ENCODE data around the gene NOX3. TPM values are rescaled to one million over a fixed set of nuclear protein-coding genes. Genes with fewer than 3 reads are reported as not detected.

The NOX3 gene
- total RNA-seq, 6 experiments from 2014 or later: not detected

DNA sequence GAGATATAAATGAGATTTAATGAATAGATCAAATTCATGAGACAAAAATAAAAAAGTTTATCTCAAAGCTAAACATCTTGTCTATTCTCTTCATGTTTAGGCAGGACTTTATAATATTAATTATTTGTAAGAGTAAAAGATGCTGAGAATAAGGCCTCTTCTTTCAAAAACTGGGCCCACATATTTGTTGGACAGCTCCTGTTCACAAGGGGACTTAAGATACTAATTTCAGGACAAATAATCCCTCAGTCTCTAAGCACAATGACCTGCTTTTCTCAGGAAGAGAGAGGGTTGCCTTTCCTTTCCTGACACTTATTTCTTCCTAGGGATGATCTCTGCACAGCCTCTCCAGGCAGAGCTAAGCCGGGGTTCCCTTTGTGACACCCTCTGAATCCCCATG lies 43.3 kb downstream of the NOX3 start:
- Histone ChIP-seq H3K9me3 (no peaks in the 10 kb centered on the region), H3K36me3 (no peaks in the 10 kb centered on the region), H3K4me1 (no peaks in the 10 kb centered on the region), H3K4me3 (no peak overlapping the region), H3K27me3 (no peaks in the 10 kb centered on the region), H3K27ac (no peak overlapping the region)
- no peak for TF ChIP-seq CTCF (IDR thresholded peaks at IDR 0.05)
- no peak for TF ChIP-seq POLR2A (IDR thresholded peaks at IDR 0.05)
- DNase-seq (no peak), ATAC-seq (no peak)
- intact Hi-C loops (cut with DNase I): no loop called here
- 43% methylated on average over 1 of the region's 1 CpG for WGBS (ENCODE audit: insufficient coverage, low coverage, low lambda C conversion rate, missing lambda C conversion rate)

DNA sequence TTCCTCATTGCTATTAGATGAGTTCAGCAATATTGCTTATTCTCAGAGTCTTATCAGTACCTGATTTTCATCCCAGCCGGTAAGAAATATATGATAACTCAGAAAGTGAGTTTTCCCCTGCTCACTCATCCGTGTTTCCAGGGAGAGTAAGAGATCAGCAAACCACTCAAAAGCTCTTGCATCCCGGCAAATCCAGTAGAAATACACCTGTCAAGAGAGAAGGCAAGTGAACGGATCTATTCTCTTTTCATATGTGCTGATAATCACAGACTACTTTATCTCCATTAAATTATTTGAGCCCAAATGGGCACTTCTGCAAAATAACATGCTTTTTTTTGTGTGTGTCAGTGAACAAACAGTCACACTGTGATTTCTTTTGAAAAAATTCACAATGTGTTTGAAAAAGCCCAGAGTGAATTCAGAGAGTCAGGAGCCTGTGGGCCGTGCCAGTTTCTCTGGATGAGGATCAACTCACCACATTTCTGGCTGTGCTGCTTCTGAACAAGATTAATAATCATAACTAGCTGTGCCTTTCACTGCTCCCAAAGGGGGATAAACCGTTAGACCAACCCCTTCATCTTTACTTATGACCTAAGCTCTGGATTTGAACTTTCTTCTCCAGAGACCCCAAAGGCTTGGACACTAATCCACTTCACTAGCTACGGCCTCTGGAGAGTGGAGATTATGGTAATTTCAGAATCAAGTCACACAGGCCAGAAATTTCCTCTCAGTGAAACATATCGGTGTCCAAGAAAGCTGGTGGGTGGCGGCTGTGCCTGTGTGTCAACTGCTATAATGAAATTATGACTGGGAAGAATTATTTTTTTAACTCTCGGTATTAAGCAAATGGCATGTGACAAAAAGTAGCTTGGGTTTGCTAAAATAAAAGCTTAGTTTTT lies 44.2 kb downstream of the NOX3 start:
- WGBS (ENCODE audit: insufficient coverage, low coverage, low lambda C conversion rate, missing lambda C conversion rate): 60% methylated on average over 10 of the region's 10 CpGs
- Histone ChIP-seq H3K4me3 (no peak overlapping the region), H3K36me3 (no peaks in the 10 kb centered on the region), H3K27ac (no peak overlapping the region), H3K9me3 (no peaks in the 10 kb centered on the region), H3K27me3 (no peaks in the 10 kb centered on the region), H3K4me1 (no peaks in the 10 kb centered on the region)
- ATAC-seq (no peak), DNase-seq (no peak)
- intact Hi-C loops (cut with DNase I): no loop called here
- TF ChIP-seq CTCF (IDR thresholded peaks at IDR 0.05): no peak
- TF ChIP-seq POLR2A (IDR thresholded peaks at IDR 0.05): no peak

DNA sequence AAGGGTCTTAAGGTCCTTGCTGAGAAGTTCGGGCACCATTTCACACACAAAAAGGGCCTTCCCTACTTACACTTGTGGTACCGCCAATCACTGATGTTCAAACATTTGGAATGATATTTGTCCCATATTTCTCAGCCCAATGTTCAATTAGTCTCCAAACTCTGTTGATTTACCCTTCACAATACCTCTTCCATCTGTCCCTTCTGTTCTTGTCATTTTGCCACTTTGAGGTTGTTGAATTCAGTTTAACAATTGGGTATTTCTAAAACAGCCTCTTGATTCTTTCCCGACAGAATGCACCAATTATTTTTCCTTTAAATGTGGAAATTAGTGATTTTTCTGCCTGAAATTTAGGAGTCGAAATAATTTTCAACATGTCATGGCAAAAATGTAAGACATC lies 46.2 kb downstream of the NOX3 start:
- Histone ChIP-seq H3K4me3 (no peak overlapping the region), H3K9me3 (no peaks in the 10 kb centered on the region), H3K4me1 (no peaks in the 10 kb centered on the region), H3K36me3 (no peaks in the 10 kb centered on the region), H3K27me3 (no peaks in the 10 kb centered on the region), H3K27ac (no peak overlapping the region)
- TF ChIP-seq CTCF (IDR thresholded peaks at IDR 0.05) (no peak), POLR2A (IDR thresholded peaks at IDR 0.05) (no peak)
- no peak for DNase-seq
- intact Hi-C loops (cut with DNase I): no loop called here
- no peak for ATAC-seq
- WGBS (ENCODE audit: insufficient coverage, low coverage, low lambda C conversion rate, missing lambda C conversion rate): 75% methylated on average over 2 of the region's 4 CpGs

DNA sequence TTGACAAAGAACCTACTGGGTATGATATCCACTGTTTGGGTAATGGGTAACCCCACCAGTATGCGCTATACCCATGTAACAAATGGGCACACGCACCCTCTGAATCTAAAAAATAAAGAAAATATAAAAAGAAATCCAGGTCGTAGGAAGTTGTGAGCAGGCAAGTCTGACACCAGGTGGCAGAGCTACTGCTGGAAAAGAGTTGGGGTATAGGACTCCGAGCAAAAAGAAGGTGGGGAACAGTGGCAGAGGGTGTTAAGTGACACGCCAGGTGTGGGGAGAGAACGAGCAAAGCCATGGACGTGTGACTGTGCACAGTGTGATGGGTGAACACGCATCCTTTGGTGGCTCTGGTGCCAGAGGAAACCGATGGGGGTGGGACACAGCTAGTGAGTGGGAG lies 46.7 kb downstream of the NOX3 start:
- ATAC-seq: no peak
- Histone ChIP-seq H3K4me1 (no peaks in the 10 kb centered on the region), H3K36me3 (no peaks in the 10 kb centered on the region), H3K9me3 (no peaks in the 10 kb centered on the region), H3K27me3 (no peaks in the 10 kb centered on the region), H3K27ac (no peak overlapping the region), H3K4me3 (no peak overlapping the region)
- intact Hi-C loops (cut with DNase I): no loop called here
- no peak for DNase-seq
- no peak for TF ChIP-seq POLR2A (IDR thresholded peaks at IDR 0.05)
- no peak for TF ChIP-seq CTCF (IDR thresholded peaks at IDR 0.05)
- WGBS (ENCODE audit: insufficient coverage, low coverage, low lambda C conversion rate, missing lambda C conversion rate): 78% methylated on average over 9 of the region's 9 CpGs
